Measurements from ENCODE around the gene MEAF6.
"Not testable (repeated sequence)": the region's sequence is repeated elsewhere in the genome, so short reads cannot be mapped to it uniquely, and the experiment has no call there.

The MEAF6 gene

DNA sequence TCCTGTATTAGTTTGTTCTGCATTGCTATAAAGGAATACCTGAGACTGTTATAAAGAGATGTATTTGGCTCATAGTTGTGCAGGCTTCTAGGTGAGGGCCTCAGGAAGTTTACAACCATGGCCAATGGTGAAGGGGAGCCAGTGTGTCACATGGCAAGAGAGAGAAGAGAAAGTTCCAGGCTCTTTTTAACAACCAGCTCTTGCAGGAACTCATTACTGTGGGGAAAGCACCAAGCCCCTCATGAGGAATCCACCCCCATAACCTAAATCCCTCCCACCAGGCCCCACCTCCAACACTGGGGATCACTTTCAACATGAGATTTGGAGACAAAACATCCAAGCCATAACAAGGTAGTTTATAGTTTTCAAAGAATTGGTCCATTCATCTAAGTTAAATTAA lies 5.0 kb upstream of the MEAF6 start:
- in situ Hi-C loops (cut with MboI; ENCODE audit: low pct_unique_long_range_greater_than_20kb, low sequenced_read_pairs, unreplicated experiment): no loop called here
- TF ChIP-seq CTCF (IDR thresholded peaks at IDR 0.05; ENCODE audit: extremely low read depth, insufficient read depth, missing control alignments): no peak
- no peak for DNase-seq (ENCODE audit: low spot score)

- in situ Hi-C loops (cut with MboI; ENCODE audit: low pct_unique_long_range_greater_than_20kb, low sequenced_read_pairs, unreplicated experiment); DNase-seq (ENCODE audit: low spot score): not testable (repeated sequence)
These were observed 4.4 kb upstream of the MEAF6 start for GRCh38 chr1:37518929-37519328.

- DNase-seq (ENCODE audit: low spot score); in situ Hi-C loops (cut with MboI; ENCODE audit: low pct_unique_long_range_greater_than_20kb, low sequenced_read_pairs, unreplicated experiment): not testable (repeated sequence)
These were observed 3.7 kb upstream of the MEAF6 start for GRCh38 chr1:37518241-37518640.

DNA sequence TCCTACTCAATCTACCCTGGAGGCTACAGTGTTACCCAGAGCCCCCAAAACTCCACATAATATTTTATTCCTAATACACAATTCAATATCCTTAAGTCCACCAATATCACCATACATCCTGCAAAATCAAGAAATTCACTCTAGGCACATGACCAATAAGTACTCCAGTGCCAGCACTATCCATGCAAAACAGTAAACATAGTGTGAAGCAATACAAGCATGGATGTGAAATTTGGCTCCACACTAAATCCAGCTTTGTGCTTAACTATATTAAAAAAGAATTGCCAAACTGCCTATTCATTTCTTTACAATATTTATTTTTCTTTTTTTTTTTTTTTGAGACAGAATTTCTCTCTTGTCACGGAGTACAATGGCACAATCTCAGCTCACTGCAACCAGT lies 3.0 kb upstream of the MEAF6 start:
- no peak for TF ChIP-seq CTCF (IDR thresholded peaks at IDR 0.05; ENCODE audit: extremely low read depth, insufficient read depth, missing control alignments)
- no peak for DNase-seq (ENCODE audit: low spot score)
- in situ Hi-C loops (cut with MboI; ENCODE audit: low pct_unique_long_range_greater_than_20kb, low sequenced_read_pairs, unreplicated experiment): no loop called here

- in situ Hi-C loops (cut with MboI; ENCODE audit: low pct_unique_long_range_greater_than_20kb, low sequenced_read_pairs, unreplicated experiment): no loop called here
- TF ChIP-seq CTCF (IDR thresholded peaks at IDR 0.05; ENCODE audit: extremely low read depth, insufficient read depth, missing control alignments): no peak
- DNase-seq (ENCODE audit: low spot score): no peak
These were observed 844 bp upstream of the MEAF6 start for GRCh38 chr1:37515185-37516034.

- in situ Hi-C loops (cut with MboI; ENCODE audit: low pct_unique_long_range_greater_than_20kb, low sequenced_read_pairs, unreplicated experiment): no loop called here
- peak; percentile 65 for DNase-seq (ENCODE audit: low spot score)
- TF ChIP-seq CTCF (IDR thresholded peaks at IDR 0.05; ENCODE audit: extremely low read depth, insufficient read depth, missing control alignments): no peak
These were observed 694 bp downstream of the MEAF6 start for GRCh38 chr1:37513795-37514349.

DNA sequence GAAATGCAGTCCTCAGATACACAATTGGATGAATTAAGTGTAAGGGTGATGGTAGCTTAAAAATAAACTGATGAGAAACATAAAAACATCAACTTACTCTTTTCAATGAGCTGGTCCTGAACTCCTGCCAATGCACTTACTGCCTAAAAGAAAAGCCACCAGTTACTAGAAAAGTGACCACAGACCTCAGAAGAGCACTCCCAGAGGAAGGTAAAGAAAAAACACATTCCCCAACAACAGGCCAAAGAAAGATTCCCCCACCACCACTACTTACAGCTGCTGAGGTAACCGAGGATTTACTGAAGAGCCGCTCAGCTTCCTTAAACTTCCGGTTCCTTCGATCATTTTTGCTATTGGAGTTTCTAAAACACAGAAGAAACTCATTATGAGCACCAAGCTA lies 5.4 kb downstream of the MEAF6 start:
- no peak for DNase-seq (ENCODE audit: low spot score)
- TF ChIP-seq CTCF (IDR thresholded peaks at IDR 0.05; ENCODE audit: extremely low read depth, insufficient read depth, missing control alignments): no peak
- in situ Hi-C loops (cut with MboI; ENCODE audit: low pct_unique_long_range_greater_than_20kb, low sequenced_read_pairs, unreplicated experiment): no loop called here
